Right atrium auricular region (tissue), 2 donors: ENCODE results near the gene RBM26. TPM values are rescaled to one million over a fixed set of nuclear protein-coding genes. Genes with fewer than 3 reads are reported as not detected.

ENCODE experiments used
- DNase-seq: peaks from one replicate; pipeline ENCODE4 v3.0.0-alpha.2; 2019; ENCODE audit warnings: low spot score
- H3K27ac ChIP-seq, 2 donors: fragments of 200-600 bp; sonication (generic); 1 replicate in 1 of 2; 2 replicates in 1 of 2; pipeline ENCODE4 v1.5.1; 2016 to 2019
- H3K27me3 ChIP-seq, 2 donors: fragments of 200-600 bp; sonication (generic); one replicate each; pipeline versions ENCODE4 v1.5.1 to v1.6.0; 2017 to 2019
- H3K36me3 ChIP-seq: fragments of 200-600 bp; sonication (generic); one replicate; pipeline ENCODE4 v1.5.1; 2016
- H3K4me1 ChIP-seq, 2 donors: fragments of 200-600 bp; sonication (generic); one replicate each; pipeline versions ENCODE4 v1.5.1 to v1.6.0; 2017 to 2019
- H3K4me3 ChIP-seq, 2 donors: fragments of 200-600 bp; sonication (generic); 1 replicate in 1 of 2; 2 replicates in 1 of 2; pipeline ENCODE4 v1.5.1; 2017 to 2019; ENCODE audit warnings: mild to moderate bottlenecking in 1 of 2, moderate library complexity in 1 of 2
- H3K9me3 ChIP-seq, 2 donors: fragments of 200-600 bp; sonication (generic); one replicate each; pipeline ENCODE4 v1.5.1; 2019
- total RNA-seq, 2 donors: library from RNA; depleted of rRNA; stranded (reverse); fragments of >200 nt; gene quantifications; one replicate each; pipeline ENCODE4 v1.1.0, GENCODE V29; 2016
- TF ChIP-seq, protein P1 (sequence below), 2 donors: fragments of 200-600 bp; sonication (generic); IDR thresholded peaks; one replicate each; pipeline ENCODE4 v1.5.1; 2019; ENCODE audit warnings: antibody characterized with exemption in 2 of 2

Gene RBM26
- total RNA-seq, 2 donors from 2014 or later: 19.0 to 19.1 TPM

DNA sequence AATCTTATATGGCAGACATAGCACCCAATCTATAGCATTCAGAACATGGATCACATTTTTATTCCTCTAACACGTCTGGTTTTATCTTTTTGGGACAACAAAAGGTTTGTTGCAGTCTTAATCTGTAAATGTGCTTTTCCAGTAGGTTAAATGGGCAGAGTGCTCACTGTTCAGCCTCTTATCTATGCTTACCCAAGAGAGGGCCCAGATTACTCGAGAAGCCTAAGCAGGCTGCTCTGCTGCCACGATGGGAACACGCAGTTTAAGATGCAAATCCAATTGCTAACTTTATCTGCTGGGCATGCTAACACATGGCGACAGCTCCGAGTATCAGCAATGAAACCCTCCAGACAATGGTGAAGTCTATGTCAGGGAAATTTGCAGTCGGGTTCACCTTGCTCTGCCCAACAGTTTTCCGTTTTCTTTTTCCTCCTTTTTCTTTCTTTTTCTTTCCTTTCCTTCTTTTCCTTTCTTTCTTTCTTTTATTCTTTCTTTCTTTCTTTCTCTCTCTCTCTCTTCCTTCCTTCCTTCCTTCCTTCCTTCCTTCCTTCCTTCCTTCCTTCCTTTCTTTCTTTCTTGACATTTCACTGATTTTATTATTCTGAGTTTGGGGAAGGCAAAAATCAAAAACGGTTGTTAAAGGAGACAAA lies 115.3 kb downstream of the RBM26 start:
- Histone ChIP-seq H3K4me1 (no peaks in the 10 kb centered on the region), H3K4me3 (no peak overlapping the region), H3K27me3 (no peaks in the 10 kb centered on the region), H3K27ac (no peak overlapping the region), H3K36me3 (no peaks in the 10 kb centered on the region), H3K9me3 (no peaks in the 10 kb centered on the region)
- TF ChIP-seq, protein P1, sequence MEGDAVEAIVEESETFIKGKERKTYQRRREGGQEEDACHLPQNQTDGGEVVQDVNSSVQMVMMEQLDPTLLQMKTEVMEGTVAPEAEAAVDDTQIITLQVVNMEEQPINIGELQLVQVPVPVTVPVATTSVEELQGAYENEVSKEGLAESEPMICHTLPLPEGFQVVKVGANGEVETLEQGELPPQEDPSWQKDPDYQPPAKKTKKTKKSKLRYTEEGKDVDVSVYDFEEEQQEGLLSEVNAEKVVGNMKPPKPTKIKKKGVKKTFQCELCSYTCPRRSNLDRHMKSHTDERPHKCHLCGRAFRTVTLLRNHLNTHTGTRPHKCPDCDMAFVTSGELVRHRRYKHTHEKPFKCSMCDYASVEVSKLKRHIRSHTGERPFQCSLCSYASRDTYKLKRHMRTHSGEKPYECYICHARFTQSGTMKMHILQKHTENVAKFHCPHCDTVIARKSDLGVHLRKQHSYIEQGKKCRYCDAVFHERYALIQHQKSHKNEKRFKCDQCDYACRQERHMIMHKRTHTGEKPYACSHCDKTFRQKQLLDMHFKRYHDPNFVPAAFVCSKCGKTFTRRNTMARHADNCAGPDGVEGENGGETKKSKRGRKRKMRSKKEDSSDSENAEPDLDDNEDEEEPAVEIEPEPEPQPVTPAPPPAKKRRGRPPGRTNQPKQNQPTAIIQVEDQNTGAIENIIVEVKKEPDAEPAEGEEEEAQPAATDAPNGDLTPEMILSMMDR (IDR thresholded peaks at IDR 0.05): no peak
- DNase-seq: no peak

DNA sequence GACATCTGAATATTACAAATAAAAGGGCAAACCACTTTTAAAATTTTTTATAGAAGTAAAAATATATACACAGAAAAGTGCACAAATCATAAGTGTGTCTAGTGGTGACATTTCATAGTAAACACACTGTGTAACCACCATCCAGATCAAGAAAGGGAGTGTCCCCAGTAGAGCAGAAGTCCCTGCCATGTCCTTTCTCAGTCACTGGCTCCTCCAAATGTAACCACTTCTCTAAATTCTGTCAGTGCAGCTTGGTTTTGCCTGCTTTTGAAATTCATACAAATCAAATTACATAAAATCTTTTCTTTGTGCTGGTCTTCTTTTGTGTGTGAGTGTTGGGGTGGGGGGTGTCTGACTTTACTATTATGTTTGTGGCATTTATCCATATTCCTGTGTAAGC lies 116.5 kb downstream of the RBM26 start:
- DNase-seq: no peak
- no peaks in the 10 kb centered on the region for H3K9me3 ChIP-seq
- TF ChIP-seq, protein P1 (IDR thresholded peaks at IDR 0.05): no peak
- no peaks in the 10 kb centered on the region for H3K4me1 ChIP-seq
- no peaks in the 10 kb centered on the region for H3K36me3 ChIP-seq
- no peak overlapping the region for H3K4me3 ChIP-seq
- H3K27ac ChIP-seq: no peak overlapping the region
- H3K27me3 ChIP-seq: no peaks in the 10 kb centered on the region

DNA sequence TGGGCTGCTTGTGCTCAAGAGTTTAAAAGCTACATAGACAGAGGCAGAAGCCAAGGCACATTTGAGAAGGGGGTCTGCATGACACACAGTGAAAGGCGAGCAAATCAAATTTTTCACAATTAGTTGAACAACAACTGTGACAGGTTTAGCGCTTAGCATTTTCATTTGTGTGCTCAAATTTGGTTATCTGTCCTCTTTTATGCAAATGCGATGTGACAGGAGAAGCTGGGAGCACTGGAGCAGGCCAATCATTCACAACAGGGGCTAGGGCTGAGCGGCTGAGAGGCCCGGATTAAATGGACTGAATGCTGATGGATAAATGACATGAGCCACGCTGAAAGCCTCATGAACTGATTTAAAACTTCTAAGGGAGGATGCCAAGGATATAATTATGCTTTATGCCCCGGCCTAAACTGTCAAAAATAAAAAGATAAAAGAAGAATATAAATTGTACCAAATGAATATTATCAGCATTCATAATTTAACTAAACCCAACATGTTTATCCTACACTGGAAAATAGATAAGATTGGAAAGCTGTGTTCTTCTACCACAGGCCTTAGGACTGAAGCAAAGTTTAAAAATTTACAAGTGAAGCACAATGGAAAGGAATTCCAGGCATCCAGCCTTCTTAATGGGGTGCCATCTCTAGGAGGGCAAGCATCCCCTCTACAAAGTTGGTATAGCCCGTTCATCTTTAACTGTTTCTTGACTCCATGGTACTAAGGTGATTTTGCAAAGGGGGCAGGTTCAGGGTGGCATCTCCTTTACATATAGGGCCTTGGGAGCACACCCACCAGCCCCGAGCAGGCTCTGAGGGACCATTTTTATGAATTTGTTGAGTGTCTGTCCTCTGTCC lies 117.9 kb downstream of the RBM26 start:
- Histone ChIP-seq H3K36me3 (no peaks in the 10 kb centered on the region), H3K9me3 (no peaks in the 10 kb centered on the region), H3K4me1 (no peaks in the 10 kb centered on the region), H3K4me3 (no peak overlapping the region), H3K27me3 (no peaks in the 10 kb centered on the region), H3K27ac (no peak overlapping the region)
- TF ChIP-seq, protein P1 (IDR thresholded peaks at IDR 0.05): no peak
- no peak for DNase-seq

DNA sequence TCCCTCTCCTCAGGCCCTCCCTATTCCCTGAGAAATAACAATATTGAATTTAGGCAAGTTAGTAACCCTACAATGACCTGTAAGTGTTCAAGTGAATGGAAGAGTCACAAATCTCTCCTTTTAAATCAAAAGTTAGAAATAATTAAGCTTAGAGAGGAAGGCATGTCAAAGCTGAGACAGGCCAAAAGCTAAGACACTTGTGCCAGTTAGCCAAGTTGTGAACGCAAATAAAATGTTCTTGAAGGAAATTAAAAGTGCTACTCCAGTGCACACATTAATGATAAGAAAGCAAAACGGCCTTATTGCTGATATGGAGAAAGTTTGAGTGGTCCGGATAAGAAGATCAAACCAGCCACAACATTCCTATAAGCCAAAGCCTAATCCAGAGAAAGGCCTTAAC lies 120.9 kb downstream of the RBM26 start:
- Histone ChIP-seq H3K27me3 (no peaks in the 10 kb centered on the region), H3K36me3 (no peaks in the 10 kb centered on the region), H3K9me3 (no peaks in the 10 kb centered on the region), H3K4me3 (no peak overlapping the region), H3K27ac (no peak overlapping the region), H3K4me1 (no peaks in the 10 kb centered on the region)
- TF ChIP-seq, protein P1 (IDR thresholded peaks at IDR 0.05): no peak
- no peak for DNase-seq

DNA sequence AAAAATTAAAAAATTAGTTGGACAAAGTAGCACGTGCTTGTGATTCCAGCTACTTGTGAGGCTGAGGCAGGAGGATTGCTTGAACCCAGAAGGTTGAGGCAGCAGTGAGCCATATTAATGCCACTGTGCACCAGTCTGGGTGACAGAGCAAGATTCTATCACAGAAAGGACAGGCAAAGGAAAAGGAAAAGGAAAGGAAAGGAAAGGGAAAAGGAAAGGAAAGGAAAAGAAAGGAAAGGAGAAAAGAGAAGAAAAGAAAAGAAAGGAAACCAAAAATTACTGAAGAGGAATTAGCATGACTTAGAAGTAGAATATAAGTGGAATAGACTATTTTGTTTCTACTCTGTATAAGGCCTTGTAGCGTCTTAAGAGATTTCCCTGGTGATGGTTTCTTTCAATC lies 122.3 kb downstream of the RBM26 start:
- DNase-seq: no peak
- Histone ChIP-seq H3K4me3 (no peak overlapping the region), H3K4me1 (no peaks in the 10 kb centered on the region), H3K27ac (no peak overlapping the region), H3K36me3 (no peaks in the 10 kb centered on the region), H3K9me3 (no peaks in the 10 kb centered on the region), H3K27me3 (no peaks in the 10 kb centered on the region)
- TF ChIP-seq, protein P1 (IDR thresholded peaks at IDR 0.05): no peak
